Limb (tissue), 2 donors: ENCODE measurements around the gene VPS13D.
"Not testable (repeated sequence)": the region's sequence is repeated elsewhere in the genome, so short reads cannot be mapped to it uniquely, and the experiment has no call there.

ENCODE experiments used
- DNase-seq, 2 donors: peaks; one replicate each; pipeline ENCODE4 v3.0.0-alpha.2; 2016; ENCODE audit errors: extremely low spot score in 2 of 2

The VPS13D gene

GRCh38 chr1:12511516-12512468 lies 282.0 kb downstream of the VPS13D start:
- no peak for DNase-seq

DNA sequence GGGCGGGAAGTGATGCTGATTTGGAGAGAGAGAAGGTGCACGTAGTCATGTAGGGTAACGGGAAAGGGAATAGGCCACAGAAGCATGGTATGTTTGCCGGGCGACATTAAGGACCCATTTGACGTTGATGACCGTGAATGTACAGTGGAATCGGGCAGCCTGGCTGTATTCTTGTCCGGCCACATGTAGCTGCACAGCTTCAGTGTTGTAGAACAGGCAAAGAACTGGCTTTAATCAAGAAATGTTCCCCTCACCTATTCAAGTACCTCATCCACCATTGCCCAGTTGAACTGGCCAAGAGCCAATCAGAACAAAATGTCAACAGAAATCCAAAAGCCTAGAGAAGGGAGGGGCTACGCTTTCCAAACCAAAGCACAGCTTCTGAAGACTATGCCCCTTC lies 283.4 kb downstream of the VPS13D start:
- DNase-seq: no peak

- no peak for DNase-seq
Observed at GRCh38 chr1:12514590-12514989, 284.8 kb downstream of the VPS13D start.

- no peak for DNase-seq
Observed at GRCh38 chr1:12515234-12515633, 285.4 kb downstream of the VPS13D start.

- DNase-seq: no peak
Observed at GRCh38 chr1:12516741-12517140, 286.9 kb downstream of the VPS13D start.

DNA sequence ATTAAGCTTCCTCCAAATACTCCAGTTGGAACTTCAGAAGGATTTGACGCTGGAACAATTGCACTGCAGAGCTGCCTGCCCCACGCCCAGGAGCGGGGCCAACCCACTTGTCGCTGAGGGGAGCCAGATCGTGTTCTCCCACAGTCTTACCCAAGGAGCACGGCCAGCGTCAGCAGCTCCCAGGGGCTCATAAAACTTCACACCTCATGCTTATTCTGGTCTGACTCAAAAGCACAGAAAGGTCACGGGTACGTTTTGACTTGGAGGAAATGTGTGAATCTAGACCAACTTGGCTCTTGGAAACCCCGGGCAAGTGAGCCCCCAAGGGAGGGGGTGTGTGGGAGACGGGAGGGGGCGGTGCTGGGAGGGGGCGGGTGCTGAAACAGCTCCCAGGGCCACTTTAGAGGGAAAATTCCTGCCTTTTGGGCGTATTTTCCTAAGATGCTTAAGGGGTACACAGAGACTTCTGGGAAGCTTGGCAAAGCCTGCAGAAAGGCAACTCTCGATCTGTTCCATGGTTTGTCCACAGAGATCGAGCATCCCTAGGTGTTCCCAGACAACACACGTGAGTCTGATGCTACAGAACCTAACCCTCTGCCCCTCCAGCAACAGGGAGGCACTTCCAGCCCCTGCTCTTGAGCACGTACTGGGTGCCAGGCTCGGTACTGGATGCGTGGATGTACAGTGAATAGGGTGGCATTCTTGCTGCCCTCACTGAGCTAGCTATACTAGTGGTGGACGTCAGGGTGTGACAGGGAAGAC lies 289.3 kb downstream of the VPS13D start:
- peak in 1 of 2 donors; percentile 50 for DNase-seq

- DNase-seq: no peak
Observed at GRCh38 chr1:12519693-12520364, 290.0 kb downstream of the VPS13D start.

GRCh38 chr1:12521096-12521495 lies 291.3 kb downstream of the VPS13D start:
- no peak for DNase-seq

GRCh38 chr1:12522780-12523179 lies 292.9 kb downstream of the VPS13D start:
- not testable (repeated sequence) for DNase-seq

DNA sequence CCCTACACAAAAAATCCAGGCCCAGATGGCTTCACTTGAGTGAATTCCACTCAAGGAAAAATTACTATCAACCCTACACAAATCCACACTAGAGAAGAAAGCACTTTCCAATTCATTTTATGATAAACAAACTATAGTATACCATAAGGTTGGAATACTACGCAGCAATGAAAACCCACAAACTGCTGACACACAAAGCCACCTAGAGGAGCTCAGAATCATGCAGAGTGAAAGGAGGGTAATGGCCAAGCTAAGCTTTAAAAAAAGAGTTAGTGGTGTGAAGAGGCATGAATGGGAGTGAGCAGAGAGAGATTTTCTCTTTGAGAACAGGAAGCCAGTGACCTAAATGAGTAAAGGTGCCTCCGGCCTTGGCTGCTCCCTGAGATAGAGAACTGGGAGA lies 294.4 kb downstream of the VPS13D start:
- DNase-seq: no peak

- no peak for DNase-seq
Observed at GRCh38 chr1:12525311-12526181, 295.7 kb downstream of the VPS13D start.

GRCh38 chr1:12527564-12527963 lies 297.7 kb downstream of the VPS13D start:
- DNase-seq: no peak

- no peak for DNase-seq
Observed at GRCh38 chr1:12528021-12528852, 298.4 kb downstream of the VPS13D start.

- DNase-seq: no peak
Observed at GRCh38 chr1:12529640-12530174, 299.9 kb downstream of the VPS13D start.

DNA sequence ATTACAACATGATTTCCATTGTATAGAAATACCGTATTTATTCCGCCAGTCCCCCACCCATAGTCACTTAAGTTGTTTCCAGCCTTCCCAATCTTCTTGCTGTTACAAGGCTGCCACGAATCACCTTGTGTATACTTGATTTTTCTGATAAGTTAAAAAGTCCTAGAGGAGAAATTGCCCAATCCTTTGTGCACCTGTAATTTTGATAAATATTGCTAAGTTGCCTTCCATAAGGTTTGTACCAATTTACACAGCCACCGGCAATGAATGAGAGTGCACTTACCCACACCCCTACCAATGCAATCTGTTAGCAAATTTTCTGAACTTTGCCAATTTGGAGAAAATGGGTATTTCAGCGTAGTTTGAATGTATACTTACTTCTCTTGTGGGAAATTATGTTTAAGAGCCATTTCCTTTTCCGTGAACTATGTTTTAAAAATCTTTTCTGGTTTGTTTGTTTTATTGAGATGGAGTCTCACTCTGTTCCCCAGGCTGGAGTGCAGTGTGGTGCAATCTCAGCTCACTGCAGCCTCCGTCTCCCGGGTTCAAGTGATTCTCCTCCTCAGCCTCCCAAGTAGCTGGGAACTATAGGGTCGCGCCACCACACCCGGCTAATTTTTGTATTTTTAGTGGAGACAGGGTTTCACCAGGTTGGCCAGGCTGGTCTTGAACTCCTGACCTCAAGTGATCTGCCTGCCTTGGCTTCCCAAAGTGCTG lies 300.8 kb downstream of the VPS13D start:
- DNase-seq: no peak

DNA sequence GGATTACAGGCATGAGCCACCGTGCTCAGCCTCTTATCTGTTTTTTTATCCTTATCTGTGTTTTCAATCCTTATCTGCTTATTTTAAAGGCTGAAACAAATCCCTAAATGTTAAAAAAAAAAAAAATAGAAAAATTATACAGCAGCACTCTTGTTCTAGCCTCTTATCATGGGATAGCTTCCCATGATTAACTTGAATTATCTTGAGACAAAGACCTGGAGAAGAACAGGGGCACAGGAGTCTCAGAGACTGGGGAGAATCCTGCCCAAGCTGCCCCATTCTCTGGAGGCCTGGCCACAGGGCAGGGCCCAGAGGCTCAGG lies 301.3 kb downstream of the VPS13D start:
- DNase-seq: no peak

DNA sequence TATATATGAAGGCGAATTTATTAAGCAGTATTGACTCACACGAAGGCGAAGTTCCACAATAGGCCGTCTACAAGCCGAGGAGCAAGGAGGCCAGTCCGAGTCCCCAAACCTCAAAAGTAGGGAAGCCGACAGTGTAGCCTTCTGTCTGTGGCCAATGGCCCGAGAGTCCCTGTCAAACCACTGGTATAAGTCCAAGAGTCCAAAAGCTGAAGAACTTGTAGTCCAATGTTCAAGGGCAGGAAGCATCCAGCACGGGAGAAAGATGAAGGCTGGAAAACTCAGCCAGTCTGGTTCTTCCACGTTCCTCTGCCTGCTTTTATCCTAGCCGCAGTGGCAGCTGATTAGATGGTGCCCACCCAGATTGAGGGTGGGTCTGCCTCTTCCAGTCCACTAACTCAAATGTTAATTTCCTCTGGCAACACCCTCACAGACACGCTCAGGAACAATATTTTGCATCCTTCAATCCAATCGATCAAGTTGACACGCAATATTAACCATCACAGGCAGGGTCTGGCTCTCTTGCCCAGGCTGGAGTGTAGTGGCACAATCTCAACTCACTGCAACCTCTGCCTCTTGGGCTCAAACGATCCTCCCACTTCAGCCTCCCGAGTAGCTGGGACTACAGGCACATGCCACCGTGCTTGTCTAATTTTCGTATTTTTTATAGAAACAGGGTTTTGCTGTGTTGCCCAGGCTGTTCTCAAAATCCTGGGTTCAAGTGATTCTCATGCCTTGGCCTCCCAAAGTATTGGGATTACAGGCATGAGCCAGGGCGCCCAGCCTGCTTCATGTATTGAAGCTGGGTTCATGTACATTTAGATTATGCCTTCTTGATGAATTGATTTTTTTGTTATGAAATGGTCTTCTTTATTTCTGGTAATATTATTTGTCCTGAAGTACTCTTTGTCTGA lies 302.8 kb downstream of the VPS13D start:
- DNase-seq: no peak

- no peak for DNase-seq
Observed at GRCh38 chr1:12536023-12536639, 306.3 kb downstream of the VPS13D start.
